ENCODE measurements around the gene ADGRG3. TPM values are rescaled to one million over a fixed set of nuclear protein-coding genes. Genes with fewer than 3 reads are reported as not detected.

Gene ADGRG3
- total and polyA plus RNA-seq, 9 of the 15 experiments (the other 6 are each of a cell fraction or from before 2014, with no cell fraction given) = 0.09 to 0.52 (median 0.14) TPM; not detected in 3

- TF ChIP-seq RFX5 (IDR thresholded peaks at IDR 0.05; ENCODE audit: low read depth, low read length) = no peak
- peak; percentile 72; the same call in 1 of the 2 replicates for TF ChIP-seq ELF1 (tag; IDR thresholded peaks at IDR 0.05)
- TF ChIP-seq PKNOX1 (IDR thresholded peaks at IDR 0.05) = peak; percentile 90
- peak; percentile 66; the same call in 1 of the 2 replicates for TF ChIP-seq ZBTB2 (IDR thresholded peaks at IDR 0.05)
- TF ChIP-seq KLF1 (tag; IDR thresholded peaks at IDR 0.05) = no peak
- peak; percentile 85; the same call in 1 of the 2 replicates for TF ChIP-seq ZNF449 (CRISPR knock-in tag; IDR thresholded peaks at IDR 0.05)
- no peak for TF ChIP-seq ZNF696 (CRISPR knock-in tag; conservative IDR thresholded peaks at IDR 0.05)
- TF ChIP-seq ZNF77 (CRISPR knock-in tag; IDR thresholded peaks at IDR 0.05) = no peak
- 0 out of 2 replicates have a peak, but pooled peaks have one; percentile 34 for TF ChIP-seq ARID4B (CRISPR knock-in tag; IDR thresholded peaks at IDR 0.05)
- TF ChIP-seq NCOA4 (IDR thresholded peaks at IDR 0.05; ENCODE audit: partially characterized antibody) = peak; percentile 97
- TF ChIP-seq ZKSCAN3 (CRISPR knock-in tag; IDR thresholded peaks at IDR 0.05) = no peak
- TF ChIP-seq ZNF75A (CRISPR knock-in tag; IDR thresholded peaks at IDR 0.05) = no peak
- TF ChIP-seq RBM17 (IDR thresholded peaks at IDR 0.05; ENCODE audit: borderline replicate concordance, low read depth, low read length) = no peak
- TF ChIP-seq ZNF512 (tag; IDR thresholded peaks at IDR 0.05) = no peak
- no peak for TF ChIP-seq GTF2A2 (tag; IDR thresholded peaks at IDR 0.05)
- no peak for TF ChIP-seq ZNF511 (CRISPR knock-in tag; IDR thresholded peaks at IDR 0.05)
- TF ChIP-seq POLR2AphosphoS2 (IDR thresholded peaks at IDR 0.05; ENCODE audit: low read length) = no peak
Observed at GRCh38 chr16:57689762-57690558, 21.9 kb downstream of the ADGRG3 start (continued).
